GM19463 (cell line): ENCODE data around the gene CCAR1.
"Not testable (repeated sequence)": the region's sequence is repeated elsewhere in the genome, so short reads cannot be mapped to it uniquely, and the experiment has no call there.

Source experiments
- ATAC-seq: cut with Tn5 transposase; IDR thresholded peaks from one replicate; pipeline ENCODE4 v1.9.1; 2021; ENCODE audit warnings: mild to moderate bottlenecking, moderate library complexity; ENCODE audit not compliant: unreplicated experiment

The CCAR1 gene

GRCh38 chr10:68720793-68721672 is at the start of gene CCAR1:
Gene CCAR1, plus strand, starts transcription at chr10:68721239. Its CDS starts 1,266 bp downstream, at chr10:68722505.
- ATAC-seq = peak; percentile 98

- ATAC-seq = no peak
Measured at GRCh38 chr10:68684413-68684812, 36.6 kb upstream of the CCAR1 start.

- ATAC-seq = no peak
Measured at GRCh38 chr10:68696018-68696417, 25.0 kb upstream of the CCAR1 start.

- no peak for ATAC-seq
Measured at GRCh38 chr10:68697106-68697505, 23.9 kb upstream of the CCAR1 start.

GRCh38 chr10:68700197-68700596 is 20.8 kb upstream of the CCAR1 start:
- no peak for ATAC-seq

GRCh38 chr10:68705548-68705947 is 15.5 kb upstream of the CCAR1 start:
- ATAC-seq = no peak

- ATAC-seq = not testable (repeated sequence)
Measured at GRCh38 chr10:68708987-68709386, 12.1 kb upstream of the CCAR1 start.

GRCh38 chr10:68713065-68713464 is 8.0 kb upstream of the CCAR1 start:
- ATAC-seq = not testable (repeated sequence)

- no peak for ATAC-seq
Measured at GRCh38 chr10:68717435-68717834, 3.6 kb upstream of the CCAR1 start.

GRCh38 chr10:68721673-68722335 is 765 bp downstream of the CCAR1 start:
- ATAC-seq = peak; percentile 13

GRCh38 chr10:68725016-68725415 is 4.0 kb downstream of the CCAR1 start:
- no peak for ATAC-seq

- no peak for ATAC-seq
Measured at GRCh38 chr10:68727146-68727545, 6.1 kb downstream of the CCAR1 start.

- no peak for ATAC-seq
Measured at GRCh38 chr10:68732651-68733050, 11.6 kb downstream of the CCAR1 start.

- ATAC-seq = no peak
Measured at GRCh38 chr10:68734349-68734748, 13.3 kb downstream of the CCAR1 start.

- ATAC-seq = no peak
Measured at GRCh38 chr10:68735119-68735518, 14.1 kb downstream of the CCAR1 start.

- not testable (repeated sequence) for ATAC-seq
Measured at GRCh38 chr10:68735739-68736138, 14.7 kb downstream of the CCAR1 start.

GRCh38 chr10:68740676-68741075 is 19.6 kb downstream of the CCAR1 start:
- ATAC-seq = not testable (repeated sequence)

- ATAC-seq = no peak
Measured at GRCh38 chr10:68742397-68742796, 21.4 kb downstream of the CCAR1 start.

- no peak for ATAC-seq
Measured at GRCh38 chr10:68752711-68753350, 31.8 kb downstream of the CCAR1 start.

GRCh38 chr10:68756246-68756645 is 35.2 kb downstream of the CCAR1 start:
- no peak for ATAC-seq

GRCh38 chr10:68756766-68757165 is 35.7 kb downstream of the CCAR1 start:
- no peak for ATAC-seq
